Tibial nerve (tissue), 4 donors: ENCODE measurements around the gene CCDC61. TPM values are rescaled to one million over a fixed set of nuclear protein-coding genes. Genes with fewer than 3 reads are reported as not detected.

Experiments used
- DNase-seq, 2 donors: peaks; one replicate each; pipeline ENCODE4 v3.0.0-alpha.2; 2019; ENCODE audit warnings: low spot score in 2 of 2
- H3K27ac ChIP-seq, 4 donors: fragments of 200-600 bp; sonication (generic) in 3 of 4; one replicate each; pipeline ENCODE4 v1.5.1; 2017 to 2019; ENCODE audit warnings: mild to moderate bottlenecking in 1 of 4
- H3K27me3 ChIP-seq, 2 donors: fragments of 200-600 bp; sonication (generic) in 1 of 2; one replicate each; pipeline versions ENCODE4 v1.5.1 to v1.6.0; 2017 to 2019
- H3K36me3 ChIP-seq, 3 donors: fragments of 200-600 bp; sonication (generic); one replicate each; pipeline ENCODE4 v1.5.1; 2018 to 2019
- H3K4me1 ChIP-seq, 4 donors: fragments of 200-600 bp; sonication (generic) in 3 of 4; one replicate each; pipeline ENCODE4 v1.5.1; 2017 to 2019
- H3K4me3 ChIP-seq, 4 donors: fragments of 200-600 bp; sonication (generic) in 3 of 4; one replicate each; pipeline ENCODE4 v1.5.1; 2017 to 2019; ENCODE audit warnings: mild to moderate bottlenecking in 1 of 4, moderate library complexity in 1 of 4
- H3K9me3 ChIP-seq, 4 donors: fragments of 200-600 bp; sonication (generic) in 3 of 4; one replicate each; pipeline ENCODE4 v1.5.1; 2017 to 2019
- CTCF ChIP-seq, 5 experiments: fragments of 200-600 bp in 3 of 5; fragments of 450-650 bp in 2 of 5; sonication (generic) in 3 of 5; IDR thresholded peaks; one replicate each; pipeline ENCODE4 v1.5.1; 2016 to 2019; ENCODE audit warnings: antibody characterized with exemption in 5 of 5, mild to moderate bottlenecking in 3 of 5, moderate library complexity in 2 of 5
- EP300 ChIP-seq, 2 donors: sonication (generic); formaldehyde crosslinking; IDR thresholded peaks; one replicate each; pipeline ENCODE4 v1.6.1; 2017; ENCODE audit warnings: antibody characterized with exemption in 2 of 2, mild to moderate bottlenecking in 1 of 2
- POLR2A ChIP-seq, 2 donors: fragments of 450-650 bp; IDR thresholded peaks; one replicate each; pipeline ENCODE4 v1.6.1; 2017; ENCODE audit warnings: antibody characterized with exemption in 2 of 2, mild to moderate bottlenecking in 2 of 2, moderate library complexity in 2 of 2
- WGBS, 2 donors: methylation state at CpG; one replicate each; pipeline ENCODE4 v1.1.5; 2018; 5-methylcytosine and 5-hydroxymethylcytosine counted together
- total RNA-seq, 4 donors: library from RNA; depleted of rRNA; stranded (reverse); fragments of >200 nt; gene quantifications; one replicate each; pipeline ENCODE4 v1.1.0, GENCODE V29; 2016

CCDC61 gene
- total RNA-seq, 4 donors from 2014 or later, result 16.2 to 31.4 (median 21.3) TPM

GRCh38 chr19:46052896-46053295 lies 57.6 kb downstream of the CCDC61 start:
- Histone ChIP-seq H3K36me3 (no peaks in the 10 kb centered on the region), H3K9me3 (peaks cover 0 to 20% (median 0%) of the 10 kb centered on the region in 4 donors), H3K4me1 (no peaks in the 10 kb centered on the region), H3K4me3 (no peak overlapping the region), H3K27ac (no peak overlapping the region), H3K27me3 (peaks cover 0 to 3% of the 10 kb centered on the region in 2 donors)
- TF ChIP-seq POLR2A (IDR thresholded peaks at IDR 0.05) (no peak), CTCF (IDR thresholded peaks at IDR 0.05) (no peak), EP300 (IDR thresholded peaks at IDR 0.05) (no peak)
- WGBS, 2 donors, result 52 to 59% methylated on average over 4 of the region's 4 CpGs
- DNase-seq, result no peak

GRCh38 chr19:46056536-46056935 lies 61.3 kb downstream of the CCDC61 start:
- H3K36me3 ChIP-seq, result no peaks in the 10 kb centered on the region
- no peaks in the 10 kb centered on the region for H3K4me1 ChIP-seq
- H3K27me3 ChIP-seq, result peaks cover 0 to 11% of the 10 kb centered on the region in 2 donors
- TF ChIP-seq CTCF (IDR thresholded peaks at IDR 0.05), result no peak
- no peak for TF ChIP-seq EP300 (IDR thresholded peaks at IDR 0.05)
- no peak for TF ChIP-seq POLR2A (IDR thresholded peaks at IDR 0.05)
- no peak for DNase-seq
- no peak overlapping the region for H3K27ac ChIP-seq
- 26 to 29% methylated on average over 4 of the region's 4 CpGs for WGBS, 2 donors
- H3K4me3 ChIP-seq, result no peak overlapping the region
- H3K9me3 ChIP-seq, result peaks cover 0 to 10% (median 0%) of the 10 kb centered on the region in 4 donors

- Histone ChIP-seq H3K4me3 (no peak overlapping the region), H3K9me3 (peaks cover 0 to 10% (median 0%) of the 10 kb centered on the region in 4 donors), H3K27me3 (peaks cover 0 to 17% of the 10 kb centered on the region in 2 donors), H3K36me3 (no peaks in the 10 kb centered on the region), H3K27ac (no peak overlapping the region), H3K4me1 (no peaks in the 10 kb centered on the region)
- 92 to 96% methylated on average over 3 of the region's 3 CpGs for WGBS, 2 donors
- no peak for DNase-seq
- TF ChIP-seq POLR2A (IDR thresholded peaks at IDR 0.05) (no peak), CTCF (IDR thresholded peaks at IDR 0.05) (no peak), EP300 (IDR thresholded peaks at IDR 0.05) (no peak)
These were observed 63.5 kb downstream of the CCDC61 start for GRCh38 chr19:46058778-46059177.

GRCh38 chr19:46060012-46060411 lies 64.7 kb downstream of the CCDC61 start:
- peaks cover 0 to 22% of the 10 kb centered on the region in 2 donors for H3K27me3 ChIP-seq

GRCh38 chr19:46063201-46063600 lies 67.9 kb downstream of the CCDC61 start:
- Histone ChIP-seq H3K4me3 (no peak overlapping the region), H3K4me1 (no peaks in the 10 kb centered on the region), H3K27ac (no peak overlapping the region), H3K27me3 (peaks cover 0 to 32% of the 10 kb centered on the region in 2 donors), H3K36me3 (no peaks in the 10 kb centered on the region), H3K9me3 (peaks cover 0 to 10% (median 0%) of the 10 kb centered on the region in 4 donors)
- no peak for DNase-seq
- no peak for TF ChIP-seq EP300 (IDR thresholded peaks at IDR 0.05)
- 58 to 59% methylated on average over 3 of the region's 3 CpGs for WGBS, 2 donors

More at GRCh38 chr19:46060012-46060411, 64.7 kb downstream of the CCDC61 start:
- TF ChIP-seq CTCF (IDR thresholded peaks at IDR 0.05) (no peak), EP300 (IDR thresholded peaks at IDR 0.05) (no peak), POLR2A (IDR thresholded peaks at IDR 0.05) (no peak)
- WGBS, 2 donors, result 91 to 96% methylated on average over 2 of the region's 2 CpGs
- H3K4me1 ChIP-seq, result no peaks in the 10 kb centered on the region
- no peak overlapping the region for H3K27ac ChIP-seq
- no peaks in the 10 kb centered on the region for H3K36me3 ChIP-seq
- no peak overlapping the region for H3K4me3 ChIP-seq
- peaks cover 0 to 10% (median 0%) of the 10 kb centered on the region in 4 donors for H3K9me3 ChIP-seq
- no peak for DNase-seq
